ENCODE results near the gene SART1. TPM values are rescaled to one million over a fixed set of nuclear protein-coding genes. Genes with fewer than 3 reads are reported as not detected.

SART1 gene
- total RNA-seq, 1 donor from 2014 or later, result 98.5 TPM

- Mint-ChIP-seq H3K36me3 (ENCODE audit: low read depth) (peaks cover 40% of the 10 kb centered on the region), H3K27ac (peak overlapping the region; percentile 85), H3K27me3 (ENCODE audit: low read depth) (no peaks in the 10 kb centered on the region), H3K4me3 (ENCODE audit: low read depth) (peak overlapping the region; percentile 88), H3K4me1 (ENCODE audit: low read depth) (peaks cover 15% of the 10 kb centered on the region), H3K9me3 (no peaks in the 10 kb centered on the region)
- intact Hi-C loops (cut with micrococcal nuclease), result no loop called here
- no peak for DNase-seq (ENCODE audit: low spot score)
Observed at GRCh38 chr11:65920372-65920802, 41.1 kb upstream of the SART1 start.

GRCh38 chr11:65921033-65921555, 40.4 kb upstream of the SART1 start:
- intact Hi-C loops (cut with micrococcal nuclease), result no loop called here
- Mint-ChIP-seq H3K27me3 (ENCODE audit: low read depth) (no peaks in the 10 kb centered on the region), H3K4me1 (ENCODE audit: low read depth) (peaks cover 13% of the 10 kb centered on the region), H3K27ac (no peak overlapping the region), H3K36me3 (ENCODE audit: low read depth) (peaks cover 40% of the 10 kb centered on the region), H3K4me3 (ENCODE audit: low read depth) (peak overlapping the region; percentile 88), H3K9me3 (no peaks in the 10 kb centered on the region)
- DNase-seq (ENCODE audit: low spot score), result no peak

- Mint-ChIP-seq H3K27me3 (ENCODE audit: low read depth) (no peaks in the 10 kb centered on the region), H3K9me3 (no peaks in the 10 kb centered on the region), H3K36me3 (ENCODE audit: low read depth) (peaks cover 34% of the 10 kb centered on the region), H3K27ac (no peak overlapping the region), H3K4me3 (ENCODE audit: low read depth) (no peak overlapping the region), H3K4me1 (ENCODE audit: low read depth) (peaks cover 11% of the 10 kb centered on the region)
- intact Hi-C loops (cut with micrococcal nuclease), result no loop called here
- DNase-seq (ENCODE audit: low spot score), result no peak
Observed at GRCh38 chr11:65921876-65922275, 39.7 kb upstream of the SART1 start.

GRCh38 chr11:65922565-65922964, 39.0 kb upstream of the SART1 start:
- no peaks in the 10 kb centered on the region for H3K27me3 Mint-ChIP-seq (ENCODE audit: low read depth)
- peaks cover 13% of the 10 kb centered on the region for H3K4me1 Mint-ChIP-seq (ENCODE audit: low read depth)
- no peak for DNase-seq (ENCODE audit: low spot score)
- H3K27ac Mint-ChIP-seq, result no peak overlapping the region
- no peaks in the 10 kb centered on the region for H3K9me3 Mint-ChIP-seq
- intact Hi-C loops (cut with micrococcal nuclease), result no loop called here
- H3K36me3 Mint-ChIP-seq (ENCODE audit: low read depth), result peaks cover 30% of the 10 kb centered on the region
- no peak overlapping the region for H3K4me3 Mint-ChIP-seq (ENCODE audit: low read depth)

GRCh38 chr11:65925397-65925796, 36.1 kb upstream of the SART1 start:
- Mint-ChIP-seq H3K4me1 (ENCODE audit: low read depth) (peaks cover 24% of the 10 kb centered on the region), H3K27me3 (ENCODE audit: low read depth) (no peaks in the 10 kb centered on the region)

GRCh38 chr11:65927904-65928397, 33.6 kb upstream of the SART1 start:
- Mint-ChIP-seq H3K36me3 (ENCODE audit: low read depth) (peaks cover 6% of the 10 kb centered on the region), H3K4me3 (ENCODE audit: low read depth) (peak overlapping the region; percentile 65), H3K27ac (peak overlapping the region; percentile 89), H3K9me3 (no peaks in the 10 kb centered on the region), H3K4me1 (ENCODE audit: low read depth) (peaks cover 31% of the 10 kb centered on the region), H3K27me3 (ENCODE audit: low read depth) (no peaks in the 10 kb centered on the region)
- peak; percentile 75 for DNase-seq (ENCODE audit: low spot score)
- intact Hi-C loops (cut with micrococcal nuclease), result loop anchor here (1.0 to 5.0 kb wide), 3 partner anchors 9 to 36 kb away; partner anchors contain the start of genes C11orf68, CCDC85B, DRAP1 and SART1

More at GRCh38 chr11:65925397-65925796, 36.1 kb upstream of the SART1 start:
- intact Hi-C loops (cut with micrococcal nuclease), result loop anchor here (5.0 kb wide), 1 partner anchor 33 kb away; the partner anchor contains the start of gene CCDC85B
- H3K36me3 Mint-ChIP-seq (ENCODE audit: low read depth), result peaks cover 23% of the 10 kb centered on the region
- DNase-seq (ENCODE audit: low spot score), result no peak
- no peak overlapping the region for H3K4me3 Mint-ChIP-seq (ENCODE audit: low read depth)
- H3K9me3 Mint-ChIP-seq, result no peaks in the 10 kb centered on the region
- H3K27ac Mint-ChIP-seq, result no peak overlapping the region

- H3K27ac Mint-ChIP-seq, result peak overlapping the region; percentile 89
- no peak for DNase-seq (ENCODE audit: low spot score)
- H3K4me1 Mint-ChIP-seq (ENCODE audit: low read depth), result peaks cover 31% of the 10 kb centered on the region
- no peaks in the 10 kb centered on the region for H3K9me3 Mint-ChIP-seq
- no peaks in the 10 kb centered on the region for H3K36me3 Mint-ChIP-seq (ENCODE audit: low read depth)
- peak overlapping the region; percentile 57 for H3K4me3 Mint-ChIP-seq (ENCODE audit: low read depth)
- H3K27me3 Mint-ChIP-seq (ENCODE audit: low read depth), result no peaks in the 10 kb centered on the region
- intact Hi-C loops (cut with micrococcal nuclease), result loop anchor here (1.0 to 5.0 kb wide), 3 partner anchors 9 to 36 kb away; partner anchors contain the start of genes C11orf68, CCDC85B, DRAP1 and SART1
Observed at GRCh38 chr11:65928667-65929066, 32.9 kb upstream of the SART1 start.

GRCh38 chr11:65931773-65932557, 29.6 kb upstream of the SART1 start:
- no peak for DNase-seq (ENCODE audit: low spot score)
- intact Hi-C loops (cut with micrococcal nuclease), result no loop called here
- no peaks in the 10 kb centered on the region for H3K27me3 Mint-ChIP-seq (ENCODE audit: low read depth)
- H3K27ac Mint-ChIP-seq, result peak overlapping the region; percentile 71
- no peaks in the 10 kb centered on the region for H3K9me3 Mint-ChIP-seq
- H3K36me3 Mint-ChIP-seq (ENCODE audit: low read depth), result no peaks in the 10 kb centered on the region
- H3K4me1 Mint-ChIP-seq (ENCODE audit: low read depth), result peaks cover 29% of the 10 kb centered on the region
- no peak overlapping the region for H3K4me3 Mint-ChIP-seq (ENCODE audit: low read depth)

- H3K27me3 Mint-ChIP-seq (ENCODE audit: low read depth), result no peaks in the 10 kb centered on the region
- H3K36me3 Mint-ChIP-seq (ENCODE audit: low read depth), result no peaks in the 10 kb centered on the region
- no peak for DNase-seq (ENCODE audit: low spot score)
- H3K4me1 Mint-ChIP-seq (ENCODE audit: low read depth), result peaks cover 23% of the 10 kb centered on the region
- intact Hi-C loops (cut with micrococcal nuclease), result no loop called here
- H3K27ac Mint-ChIP-seq, result no peak overlapping the region
- H3K4me3 Mint-ChIP-seq (ENCODE audit: low read depth), result no peak overlapping the region
- no peaks in the 10 kb centered on the region for H3K9me3 Mint-ChIP-seq
Observed at GRCh38 chr11:65932558-65932919, 29.0 kb upstream of the SART1 start.

- H3K36me3 Mint-ChIP-seq (ENCODE audit: low read depth), result no peaks in the 10 kb centered on the region
- peaks cover 8% of the 10 kb centered on the region for H3K4me1 Mint-ChIP-seq (ENCODE audit: low read depth)
- DNase-seq (ENCODE audit: low spot score), result no peak
- no peak overlapping the region for H3K27ac Mint-ChIP-seq
- H3K27me3 Mint-ChIP-seq (ENCODE audit: low read depth), result no peaks in the 10 kb centered on the region
- H3K9me3 Mint-ChIP-seq, result no peaks in the 10 kb centered on the region
- H3K4me3 Mint-ChIP-seq (ENCODE audit: low read depth), result no peak overlapping the region
- intact Hi-C loops (cut with micrococcal nuclease), result no loop called here
Observed at GRCh38 chr11:65934014-65934413, 27.5 kb upstream of the SART1 start.

GRCh38 chr11:65937766-65938165, 23.8 kb upstream of the SART1 start:
- Mint-ChIP-seq H3K4me1 (ENCODE audit: low read depth) (peaks cover 6% of the 10 kb centered on the region), H3K27me3 (ENCODE audit: low read depth) (no peaks in the 10 kb centered on the region), H3K4me3 (ENCODE audit: low read depth) (no peak overlapping the region), H3K9me3 (no peaks in the 10 kb centered on the region), H3K27ac (no peak overlapping the region), H3K36me3 (ENCODE audit: low read depth) (no peaks in the 10 kb centered on the region)
- no peak for DNase-seq (ENCODE audit: low spot score)
- intact Hi-C loops (cut with micrococcal nuclease), result no loop called here

- DNase-seq (ENCODE audit: low spot score), result no peak
- Mint-ChIP-seq H3K9me3 (no peaks in the 10 kb centered on the region), H3K4me1 (ENCODE audit: low read depth) (peaks cover 6% of the 10 kb centered on the region), H3K27me3 (ENCODE audit: low read depth) (no peaks in the 10 kb centered on the region), H3K27ac (peak overlapping the region; percentile 8), H3K4me3 (ENCODE audit: low read depth) (no peak overlapping the region), H3K36me3 (ENCODE audit: low read depth) (no peaks in the 10 kb centered on the region)
- intact Hi-C loops (cut with micrococcal nuclease), result no loop called here
Observed at GRCh38 chr11:65941720-65942310, 19.7 kb upstream of the SART1 start.

- intact Hi-C loops (cut with micrococcal nuclease), result no loop called here
- H3K27ac Mint-ChIP-seq, result no peak overlapping the region
- H3K27me3 Mint-ChIP-seq (ENCODE audit: low read depth), result no peaks in the 10 kb centered on the region
- H3K4me1 Mint-ChIP-seq (ENCODE audit: low read depth), result peaks cover 6% of the 10 kb centered on the region
- H3K4me3 Mint-ChIP-seq (ENCODE audit: low read depth), result no peak overlapping the region
- DNase-seq (ENCODE audit: low spot score), result no peak
- no peaks in the 10 kb centered on the region for H3K36me3 Mint-ChIP-seq (ENCODE audit: low read depth)
- no peaks in the 10 kb centered on the region for H3K9me3 Mint-ChIP-seq
Observed at GRCh38 chr11:65942531-65942930, 19.0 kb upstream of the SART1 start.
